Liver (tissue), 3 donors: Measurements from ENCODE around the gene ZNF443.

Experiments used
- ATF3 ChIP-seq: IDR thresholded peaks from 2 replicates; pipeline ENCODE4 v1.6.1; 2016; ENCODE audit warnings: antibody characterized with exemption
- CTCF ChIP-seq: fragments of 150-350 bp; IDR thresholded peaks from 2 replicates; pipeline ENCODE4 v1.5.1; 2017; ENCODE audit warnings: improper control_type of control experiment, low read depth, low read length; ENCODE audit not compliant: missing input control
- EGR1 ChIP-seq, 2 donors: IDR thresholded peaks; 2 replicates each; pipeline ENCODE4 v1.6.1; 2016 to 2018; ENCODE audit warnings: antibody characterized with exemption in 2 of 2, low read depth in 2 of 2
- FOXA1 ChIP-seq: IDR thresholded peaks from 2 replicates; pipeline ENCODE4 v1.6.1; 2016; ENCODE audit warnings: antibody characterized with exemption
- GABPA ChIP-seq, 2 donors: IDR thresholded peaks in 1 of 2; conservative IDR thresholded peaks in 1 of 2; 2 replicates each; pipeline ENCODE4 v1.6.1; 2016; ENCODE audit warnings: antibody characterized with exemption in 2 of 2, mild to moderate bottlenecking in 1 of 2, moderate library complexity in 1 of 2
- MAX ChIP-seq: IDR thresholded peaks from 2 replicates; pipeline ENCODE4 v1.6.1; 2016; ENCODE audit warnings: antibody characterized with exemption
- NR2F2 ChIP-seq: IDR thresholded peaks from 2 replicates; pipeline ENCODE4 v1.6.1; 2016; ENCODE audit warnings: antibody characterized with exemption
- RAD21 ChIP-seq, 2 donors: IDR thresholded peaks; 2 replicates each; pipeline ENCODE4 v1.6.1; 2016; ENCODE audit warnings: antibody characterized with exemption in 2 of 2, mild to moderate bottlenecking in 2 of 2
- REST ChIP-seq: IDR thresholded peaks from 2 replicates; pipeline ENCODE4 v1.6.1; 2016; ENCODE audit warnings: antibody characterized with exemption, mild to moderate bottlenecking
- RXRA ChIP-seq, 2 donors: IDR thresholded peaks; 2 replicates each; pipeline ENCODE4 v1.6.1; 2017 to 2018; ENCODE audit warnings: antibody characterized with exemption in 2 of 2, mild to moderate bottlenecking in 1 of 2
- SP1 ChIP-seq: IDR thresholded peaks from 2 replicates; pipeline ENCODE4 v1.6.1; 2018; ENCODE audit warnings: antibody characterized with exemption, mild to moderate bottlenecking
- TAF1 ChIP-seq: conservative IDR thresholded peaks from 2 replicates; pipeline ENCODE4 v1.6.1; 2016; ENCODE audit warnings: antibody characterized with exemption, mild to moderate bottlenecking
- YY1 ChIP-seq: IDR thresholded peaks from 2 replicates; pipeline ENCODE4 v1.6.1; 2016; ENCODE audit warnings: antibody characterized with exemption, mild to moderate bottlenecking
- ZBTB33 ChIP-seq: IDR thresholded peaks from 2 replicates; pipeline ENCODE4 v1.6.1; 2016; ENCODE audit warnings: antibody characterized with exemption
- donor health status: healthy.
- donor health status: healthy.

- TF ChIP-seq CTCF (no peak), FOXA1 (no peak), TAF1 (no peak), REST (no peak), EGR1 (IDR thresholded peaks at IDR 0.05; ENCODE audit: low read depth in 2 of 2) (no peak), RAD21 (IDR thresholded peaks at IDR 0.05) (no peak), SP1 (no peak), MAX (no peak), ATF3 (no peak), ZBTB33 (no peak), YY1 (no peak), GABPA (IDR thresholded peaks at IDR 0.05 in 1 of 2, conservative IDR thresholded peaks at IDR 0.05 in 1 of 2) (no peak), RXRA (IDR thresholded peaks at IDR 0.05) (no peak), NR2F2 (no peak)
These were observed 41.1 kb upstream of the ZNF443 start for GRCh38 chr19:12481781-12482508.
